GM12878 (cell line): Measurements from ENCODE around the gene DMD. TPM values are rescaled to one million over a fixed set of nuclear protein-coding genes. Genes with fewer than 3 reads are reported as not detected.

Experiments
- BACH1 ChIP-seq: fragments of 450-650 bp; IDR thresholded peaks from 2 replicates; pipeline ENCODE4 v1.6.1; 2017; ENCODE audit warnings: mild to moderate bottlenecking, borderline replicate concordance
- EP300 ChIP-seq, 2 experiments: fragments of 150-350 bp in 1 of 2; IDR thresholded peaks; 2 replicates each; pipeline ENCODE4 v1.6.1; 2011 to 2012; ENCODE audit warnings: low read depth in 2 of 2, low read length in 2 of 2, borderline replicate concordance in 1 of 2, improper control_type of control experiment in 1 of 2, inconsistent platforms in 1 of 2; ENCODE audit not compliant: control insufficient read depth in 1 of 2
- LARP7 ChIP-seq: fragments of 450-650 bp; IDR thresholded peaks from 2 replicates; pipeline ENCODE4 v1.6.1; 2017; ENCODE audit warnings: mild to moderate bottlenecking
- PRDM15 ChIP-seq: fragments of 450-650 bp; formaldehyde crosslinking; IDR thresholded peaks from 2 replicates; pipeline ENCODE4 v1.4.0; 2020; ENCODE audit warnings: mild to moderate bottlenecking, moderate library complexity
- RUNX3 ChIP-seq: IDR thresholded peaks from 2 replicates; pipeline ENCODE4 v1.6.1; 2012; ENCODE audit warnings: low read length, inconsistent platforms
- TCF3 ChIP-seq: IDR thresholded peaks from 2 replicates; pipeline ENCODE4 v1.6.1; 2012; ENCODE audit warnings: low read depth, mild to moderate bottlenecking, low read length, borderline replicate concordance; ENCODE audit not compliant: insufficient read depth
- ZBTB33 ChIP-seq: fragments of 450-650 bp; IDR thresholded peaks from 2 replicates; pipeline ENCODE4 v1.6.1; 2017; ENCODE audit warnings: mild to moderate bottlenecking
- ZNF217 ChIP-seq: fragments of 450-650 bp; IDR thresholded peaks from 2 replicates; pipeline ENCODE4 v1.6.1; 2017; ENCODE audit warnings: antibody characterized with exemption, mild to moderate bottlenecking
- polyA plus RNA-seq, 11 experiments: library from polyadenylated mRNA; depleted of rRNA in 4 of 11; unstranded in 6 of 11; stranded (reverse) in 5 of 11; fragments of >200 nt; fragmentation: Nextera tagmentation in 4 of 11; fragmentation: Illumina TruSeq in 1 of 11; extraction: Ambion mirVana in 4 of 11; extraction: Trizol in 1 of 11; gene quantifications; 1 replicate in 1 of 11; 2 replicates in 10 of 11; pipeline versions ENCODE4 v1.2.1 to v1.2.3, GENCODE V29; 2011 to 2016; ENCODE audit warnings: inconsistent platforms in 2 of 11, missing spikeins in 2 of 11, low read depth in 1 of 11
- total RNA-seq, 4 experiments: library from RNA; depleted of rRNA in 3 of 4; stranded (reverse); fragments of >200 nt in 3 of 4; fragmentation: Illumina TruSeq in 1 of 4; extraction: Trizol in 1 of 4; gene quantifications; 2 replicates each; pipeline versions ENCODE4 v1.2.1 to v1.2.3, GENCODE V29; 2013 to 2021
- TF ChIP-seq, protein P1 (sequence below): fragments of 150-350 bp; IDR thresholded peaks from 2 replicates; pipeline ENCODE4 v1.6.1; 2016; ENCODE audit warnings: low read depth, low read length
- TF ChIP-seq, protein P2 (sequence below): fragments of 450-650 bp; formaldehyde crosslinking; IDR thresholded peaks from 2 replicates; pipeline ENCODE4 v1.5.0; 2022; ENCODE audit warnings: mild to moderate bottlenecking, missing genetic modification characterization
- TF ChIP-seq, protein P3 (sequence below): IDR thresholded peaks from 2 replicates; pipeline ENCODE4 v1.6.1; 2012; ENCODE audit warnings: low read depth, low read length, improper control_type of control experiment
- TF ChIP-seq, protein P4 (sequence below): fragments of 450-650 bp; IDR thresholded peaks from 2 replicates; pipeline ENCODE4 v1.6.1; 2018; ENCODE audit warnings: mild to moderate bottlenecking, low read depth, moderate library complexity; ENCODE audit not compliant: partially characterized antibody

The DMD gene
- total and polyA plus RNA-seq, 10 of the 15 experiments (the other 5 are each of a cell fraction or from before 2014, with no cell fraction given) = 1.4 to 24.3 (median 4.3) TPM

DNA sequence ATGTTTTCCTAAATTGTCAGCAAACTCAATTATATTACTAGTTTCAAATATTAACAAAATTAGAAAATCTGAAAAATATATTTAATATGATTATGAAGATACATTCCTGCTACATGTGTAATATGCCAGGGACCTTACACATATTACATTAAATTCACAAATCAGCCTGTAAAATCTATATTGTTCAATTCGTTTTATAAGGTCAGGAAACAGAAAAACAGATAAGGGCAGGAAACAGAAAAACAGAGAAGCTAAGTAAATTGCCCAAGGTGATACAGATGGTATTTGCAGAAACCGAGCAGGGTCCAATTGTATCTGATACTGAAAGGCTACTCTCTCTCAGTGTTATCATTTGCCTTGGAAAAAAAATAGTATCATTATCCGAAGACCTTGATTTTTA is 739.0 kb downstream of the DMD start (continued):
- TF ChIP-seq, protein P1, sequence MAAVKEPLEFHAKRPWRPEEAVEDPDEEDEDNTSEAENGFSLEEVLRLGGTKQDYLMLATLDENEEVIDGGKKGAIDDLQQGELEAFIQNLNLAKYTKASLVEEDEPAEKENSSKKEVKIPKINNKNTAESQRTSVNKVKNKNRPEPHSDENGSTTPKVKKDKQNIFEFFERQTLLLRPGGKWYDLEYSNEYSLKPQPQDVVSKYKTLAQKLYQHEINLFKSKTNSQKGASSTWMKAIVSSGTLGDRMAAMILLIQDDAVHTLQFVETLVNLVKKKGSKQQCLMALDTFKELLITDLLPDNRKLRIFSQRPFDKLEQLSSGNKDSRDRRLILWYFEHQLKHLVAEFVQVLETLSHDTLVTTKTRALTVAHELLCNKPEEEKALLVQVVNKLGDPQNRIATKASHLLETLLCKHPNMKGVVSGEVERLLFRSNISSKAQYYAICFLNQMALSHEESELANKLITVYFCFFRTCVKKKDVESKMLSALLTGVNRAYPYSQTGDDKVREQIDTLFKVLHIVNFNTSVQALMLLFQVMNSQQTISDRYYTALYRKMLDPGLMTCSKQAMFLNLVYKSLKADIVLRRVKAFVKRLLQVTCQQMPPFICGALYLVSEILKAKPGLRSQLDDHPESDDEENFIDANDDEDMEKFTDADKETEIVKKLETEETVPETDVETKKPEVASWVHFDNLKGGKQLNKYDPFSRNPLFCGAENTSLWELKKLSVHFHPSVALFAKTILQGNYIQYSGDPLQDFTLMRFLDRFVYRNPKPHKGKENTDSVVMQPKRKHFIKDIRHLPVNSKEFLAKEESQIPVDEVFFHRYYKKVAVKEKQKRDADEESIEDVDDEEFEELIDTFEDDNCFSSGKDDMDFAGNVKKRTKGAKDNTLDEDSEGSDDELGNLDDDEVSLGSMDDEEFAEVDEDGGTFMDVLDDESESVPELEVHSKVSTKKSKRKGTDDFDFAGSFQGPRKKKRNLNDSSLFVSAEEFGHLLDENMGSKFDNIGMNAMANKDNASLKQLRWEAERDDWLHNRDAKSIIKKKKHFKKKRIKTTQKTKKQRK = no peak
- TF ChIP-seq RUNX3 (no peak), TCF3 (no peak), LARP7 (no peak), EP300 (IDR thresholded peaks at IDR 0.05; ENCODE audit: borderline replicate concordance in 1 of 2, control insufficient read depth in 1 of 2, low read depth in 2 of 2, low read length in 2 of 2) (no peak), ZNF217 (no peak), BACH1 (no peak), PRDM15 (CRISPR knock-in tag) (no peak), ZBTB33 (no peak)
- TF ChIP-seq, protein P2, sequence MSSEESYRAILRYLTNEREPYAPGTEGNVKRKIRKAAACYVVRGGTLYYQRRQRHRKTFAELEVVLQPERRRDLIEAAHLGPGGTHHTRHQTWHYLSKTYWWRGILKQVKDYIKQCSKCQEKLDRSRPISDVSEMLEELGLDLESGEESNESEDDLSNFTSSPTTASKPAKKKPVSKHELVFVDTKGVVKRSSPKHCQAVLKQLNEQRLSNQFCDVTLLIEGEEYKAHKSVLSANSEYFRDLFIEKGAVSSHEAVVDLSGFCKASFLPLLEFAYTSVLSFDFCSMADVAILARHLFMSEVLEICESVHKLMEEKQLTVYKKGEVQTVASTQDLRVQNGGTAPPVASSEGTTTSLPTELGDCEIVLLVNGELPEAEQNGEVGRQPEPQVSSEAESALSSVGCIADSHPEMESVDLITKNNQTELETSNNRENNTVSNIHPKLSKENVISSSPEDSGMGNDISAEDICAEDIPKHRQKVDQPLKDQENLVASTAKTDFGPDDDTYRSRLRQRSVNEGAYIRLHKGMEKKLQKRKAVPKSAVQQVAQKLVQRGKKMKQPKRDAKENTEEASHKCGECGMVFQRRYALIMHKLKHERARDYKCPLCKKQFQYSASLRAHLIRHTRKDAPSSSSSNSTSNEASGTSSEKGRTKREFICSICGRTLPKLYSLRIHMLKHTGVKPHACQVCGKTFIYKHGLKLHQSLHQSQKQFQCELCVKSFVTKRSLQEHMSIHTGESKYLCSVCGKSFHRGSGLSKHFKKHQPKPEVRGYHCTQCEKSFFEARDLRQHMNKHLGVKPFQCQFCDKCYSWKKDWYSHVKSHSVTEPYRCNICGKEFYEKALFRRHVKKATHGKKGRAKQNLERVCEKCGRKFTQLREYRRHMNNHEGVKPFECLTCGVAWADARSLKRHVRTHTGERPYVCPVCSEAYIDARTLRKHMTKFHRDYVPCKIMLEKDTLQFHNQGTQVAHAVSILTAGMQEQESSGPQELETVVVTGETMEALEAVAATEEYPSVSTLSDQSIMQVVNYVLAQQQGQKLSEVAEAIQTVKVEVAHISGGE = no peak
- TF ChIP-seq, protein P3, sequence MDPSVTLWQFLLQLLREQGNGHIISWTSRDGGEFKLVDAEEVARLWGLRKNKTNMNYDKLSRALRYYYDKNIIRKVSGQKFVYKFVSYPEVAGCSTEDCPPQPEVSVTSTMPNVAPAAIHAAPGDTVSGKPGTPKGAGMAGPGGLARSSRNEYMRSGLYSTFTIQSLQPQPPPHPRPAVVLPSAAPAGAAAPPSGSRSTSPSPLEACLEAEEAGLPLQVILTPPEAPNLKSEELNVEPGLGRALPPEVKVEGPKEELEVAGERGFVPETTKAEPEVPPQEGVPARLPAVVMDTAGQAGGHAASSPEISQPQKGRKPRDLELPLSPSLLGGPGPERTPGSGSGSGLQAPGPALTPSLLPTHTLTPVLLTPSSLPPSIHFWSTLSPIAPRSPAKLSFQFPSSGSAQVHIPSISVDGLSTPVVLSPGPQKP = no peak
- TF ChIP-seq, protein P4, sequence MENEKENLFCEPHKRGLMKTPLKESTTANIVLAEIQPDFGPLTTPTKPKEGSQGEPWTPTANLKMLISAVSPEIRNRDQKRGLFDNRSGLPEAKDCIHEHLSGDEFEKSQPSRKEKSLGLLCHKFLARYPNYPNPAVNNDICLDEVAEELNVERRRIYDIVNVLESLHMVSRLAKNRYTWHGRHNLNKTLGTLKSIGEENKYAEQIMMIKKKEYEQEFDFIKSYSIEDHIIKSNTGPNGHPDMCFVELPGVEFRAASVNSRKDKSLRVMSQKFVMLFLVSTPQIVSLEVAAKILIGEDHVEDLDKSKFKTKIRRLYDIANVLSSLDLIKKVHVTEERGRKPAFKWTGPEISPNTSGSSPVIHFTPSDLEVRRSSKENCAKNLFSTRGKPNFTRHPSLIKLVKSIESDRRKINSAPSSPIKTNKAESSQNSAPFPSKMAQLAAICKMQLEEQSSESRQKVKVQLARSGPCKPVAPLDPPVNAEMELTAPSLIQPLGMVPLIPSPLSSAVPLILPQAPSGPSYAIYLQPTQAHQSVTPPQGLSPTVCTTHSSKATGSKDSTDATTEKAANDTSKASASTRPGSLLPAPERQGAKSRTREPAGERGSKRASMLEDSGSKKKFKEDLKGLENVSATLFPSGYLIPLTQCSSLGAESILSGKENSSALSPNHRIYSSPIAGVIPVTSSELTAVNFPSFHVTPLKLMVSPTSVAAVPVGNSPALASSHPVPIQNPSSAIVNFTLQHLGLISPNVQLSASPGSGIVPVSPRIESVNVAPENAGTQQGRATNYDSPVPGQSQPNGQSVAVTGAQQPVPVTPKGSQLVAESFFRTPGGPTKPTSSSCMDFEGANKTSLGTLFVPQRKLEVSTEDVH = no peak
